K562 (cell line): ENCODE data around the gene RBKS. TPM values are rescaled to one million over a fixed set of nuclear protein-coding genes. Genes with fewer than 3 reads are reported as not detected.

Experiments used
- BRCA1 ChIP-seq, 2 experiments: fragments of 450-650 bp in 1 of 2; sonication (generic) in 1 of 2; formaldehyde crosslinking in 1 of 2; IDR thresholded peaks; 2 replicates each; pipeline versions ENCODE4 v1.5.0 to v1.6.1; 2017 to 2020; ENCODE audit warnings: mild to moderate bottlenecking in 1 of 2, missing genetic modification reagents in 1 of 2
- DACH1 ChIP-seq: fragments of 450-650 bp; IDR thresholded peaks from 2 replicates; pipeline ENCODE4 v1.6.1; 2018; ENCODE audit not compliant: partially characterized antibody
- FOXA3 ChIP-seq, 2 experiments: fragments of 450-650 bp in 1 of 2; sonication (generic) in 1 of 2; formaldehyde crosslinking; IDR thresholded peaks in 1 of 2; conservative IDR thresholded peaks in 1 of 2; 2 replicates each; pipeline versions ENCODE4 v1.4.0 to v1.8.0; 2020 to 2022; ENCODE audit warnings: mild to moderate bottlenecking in 2 of 2, missing genetic modification reagents in 1 of 2
- MTA1 ChIP-seq: fragments of 450-650 bp; IDR thresholded peaks from 2 replicates; pipeline ENCODE4 v1.6.1; 2017; ENCODE audit warnings: borderline replicate concordance
- PCBP1 ChIP-seq: fragments of 200-400 bp; formaldehyde crosslinking; IDR thresholded peaks from 2 replicates; pipeline ENCODE4 v1.6.1; 2018; ENCODE audit warnings: mild to moderate bottlenecking, low read depth, low read length; ENCODE audit not compliant: poor library complexity, severe bottlenecking
- RBBP5 ChIP-seq: fragments of 200-600 bp; sonication (generic); IDR thresholded peaks from 2 replicates; pipeline ENCODE4 v1.6.1; 2012; ENCODE audit warnings: borderline replicate concordance, mild to moderate bottlenecking, low read length, control low read depth, inconsistent platforms; ENCODE audit not compliant: insufficient read depth, poor library complexity, severe bottlenecking
- TBL1XR1 ChIP-seq, 2 experiments: IDR thresholded peaks; 2 replicates each; pipeline ENCODE4 v1.6.1; 2012; ENCODE audit warnings: improper control_type of control experiment in 2 of 2, low read length in 2 of 2, mild to moderate bottlenecking in 1 of 2
- TRIM28 ChIP-seq: fragments of 450-650 bp; IDR thresholded peaks from 2 replicates; pipeline ENCODE4 v1.6.1; 2017
- ZKSCAN1 ChIP-seq: fragments of 150-350 bp; IDR thresholded peaks from 2 replicates; pipeline ENCODE4 v1.6.1; 2016; ENCODE audit warnings: low read depth, low read length
- ZNF696 ChIP-seq: fragments of 250-450 bp; sonication (Bioruptor Pico); conservative IDR thresholded peaks from 2 replicates; pipeline ENCODE4 v1.4.0; 2020; ENCODE audit warnings: mild to moderate bottlenecking, moderate library complexity
- polyA plus RNA-seq, 8 experiments: library from polyadenylated mRNA; depleted of rRNA in 4 of 8; stranded (reverse) in 5 of 8; unstranded in 3 of 8; fragments of >200 nt; fragmentation: Nextera tagmentation in 2 of 8; fragmentation: Illumina TruSeq in 1 of 8; extraction: Ambion mirVana in 2 of 8; extraction: Trizol in 1 of 8; gene quantifications; 2 replicates each; pipeline versions ENCODE4 v1.2.1 to v1.2.3, GENCODE V29; 2011 to 2014; ENCODE audit warnings: inconsistent platforms in 1 of 8, missing spikeins in 1 of 8
- total RNA-seq, 7 experiments: library from RNA; depleted of rRNA in 6 of 7; stranded (reverse); fragments of >200 nt in 6 of 7; fragmentation: Illumina TruSeq in 2 of 7; extraction: Trizol in 2 of 7; gene quantifications; 2 replicates each; pipeline versions ENCODE4 v1.2.1 to v1.2.3, GENCODE V29; 2011 to 2021; ENCODE audit warnings: low replicate concordance in 1 of 7
- TF ChIP-seq, protein P1 (sequence below): fragments of 450-650 bp; IDR thresholded peaks from 2 replicates; pipeline ENCODE4 v1.6.1; 2018; ENCODE audit not compliant: partially characterized antibody
- TF ChIP-seq, protein P2 (sequence below): sonication (generic); formaldehyde crosslinking; IDR thresholded peaks from 2 replicates; pipeline ENCODE4 v1.8.0; 2023; ENCODE audit warnings: mild to moderate bottlenecking, missing genetic modification reagents
- TF ChIP-seq, protein P3 (sequence below), 3 experiments: fragments of 200-800 bp in 1 of 3; sonication (Bioruptor generic) in 1 of 3; sonication (generic) in 1 of 3; formaldehyde crosslinking in 1 of 3; IDR thresholded peaks; 2 replicates each; pipeline versions ENCODE4 v1.6.1 to v1.8.0; 2016 to 2022; ENCODE audit warnings: mild to moderate bottlenecking in 2 of 3, missing compliant biosample characterization in 2 of 3, missing genetic modification characterization in 2 of 3, missing genetic modification reagents in 1 of 3

Gene RBKS
- total and polyA plus RNA-seq, 9 of the 15 experiments (the other 6 are each of a cell fraction or from before 2014, with no cell fraction given) = 0.06 to 0.39 (median 0.19) TPM

DNA sequence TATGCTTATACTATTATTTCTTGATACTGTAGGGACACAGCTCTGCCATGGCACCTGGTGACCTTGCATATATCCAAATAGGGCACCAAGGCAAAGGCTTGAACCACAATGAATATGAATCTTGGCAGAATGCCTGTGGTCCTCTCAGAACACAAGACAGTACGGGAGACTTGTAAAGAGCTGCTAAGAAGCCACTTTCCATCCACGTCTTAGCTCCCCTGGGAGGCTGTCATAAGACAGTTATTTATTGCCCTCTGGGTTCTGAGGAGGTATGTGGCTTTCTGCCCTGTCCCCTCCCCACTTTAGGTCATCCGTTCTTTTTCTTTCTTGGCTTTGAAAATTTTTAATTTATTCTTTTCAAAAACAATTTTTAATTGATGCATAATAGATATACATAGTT lies 148.5 kb downstream of the RBKS start (continued):
- TF ChIP-seq, protein P1, sequence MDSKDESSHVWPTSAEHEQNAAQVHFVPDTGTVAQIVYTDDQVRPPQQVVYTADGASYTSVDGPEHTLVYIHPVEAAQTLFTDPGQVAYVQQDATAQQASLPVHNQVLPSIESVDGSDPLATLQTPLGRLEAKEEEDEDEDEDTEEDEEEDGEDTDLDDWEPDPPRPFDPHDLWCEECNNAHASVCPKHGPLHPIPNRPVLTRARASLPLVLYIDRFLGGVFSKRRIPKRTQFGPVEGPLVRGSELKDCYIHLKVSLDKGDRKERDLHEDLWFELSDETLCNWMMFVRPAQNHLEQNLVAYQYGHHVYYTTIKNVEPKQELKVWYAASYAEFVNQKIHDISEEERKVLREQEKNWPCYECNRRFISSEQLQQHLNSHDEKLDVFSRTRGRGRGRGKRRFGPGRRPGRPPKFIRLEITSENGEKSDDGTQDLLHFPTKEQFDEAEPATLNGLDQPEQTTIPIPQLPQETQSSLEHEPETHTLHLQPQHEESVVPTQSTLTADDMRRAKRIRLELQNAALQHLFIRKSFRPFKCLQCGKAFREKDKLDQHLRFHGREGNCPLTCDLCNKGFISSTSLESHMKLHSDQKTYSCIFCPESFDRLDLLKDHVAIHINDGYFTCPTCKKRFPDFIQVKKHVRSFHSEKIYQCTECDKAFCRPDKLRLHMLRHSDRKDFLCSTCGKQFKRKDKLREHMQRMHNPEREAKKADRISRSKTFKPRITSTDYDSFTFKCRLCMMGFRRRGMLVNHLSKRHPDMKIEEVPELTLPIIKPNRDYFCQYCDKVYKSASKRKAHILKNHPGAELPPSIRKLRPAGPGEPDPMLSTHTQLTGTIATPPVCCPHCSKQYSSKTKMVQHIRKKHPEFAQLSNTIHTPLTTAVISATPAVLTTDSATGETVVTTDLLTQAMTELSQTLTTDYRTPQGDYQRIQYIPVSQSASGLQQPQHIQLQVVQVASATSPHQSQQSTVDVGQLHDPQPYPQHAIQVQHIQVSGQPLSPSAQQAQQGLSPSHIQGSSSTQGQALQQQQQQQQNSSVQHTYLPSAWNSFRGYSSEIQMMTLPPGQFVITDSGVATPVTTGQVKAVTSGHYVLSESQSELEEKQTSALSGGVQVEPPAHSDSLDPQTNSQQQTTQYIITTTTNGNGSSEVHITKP = no peak
- TF ChIP-seq TRIM28 = no peak
- no peak for TF ChIP-seq FOXA3 (CRISPR knock-in tag; conservative IDR thresholded peaks at IDR 0.05 in 1 of 2, IDR thresholded peaks at IDR 0.05 in 1 of 2)
- no peak for TF ChIP-seq MTA1
- no peak for TF ChIP-seq RBBP5
- no peak for TF ChIP-seq ZNF696 (CRISPR knock-in tag)
- no peak for TF ChIP-seq ZKSCAN1
- TF ChIP-seq PCBP1 = no peak
- TF ChIP-seq, protein P2, sequence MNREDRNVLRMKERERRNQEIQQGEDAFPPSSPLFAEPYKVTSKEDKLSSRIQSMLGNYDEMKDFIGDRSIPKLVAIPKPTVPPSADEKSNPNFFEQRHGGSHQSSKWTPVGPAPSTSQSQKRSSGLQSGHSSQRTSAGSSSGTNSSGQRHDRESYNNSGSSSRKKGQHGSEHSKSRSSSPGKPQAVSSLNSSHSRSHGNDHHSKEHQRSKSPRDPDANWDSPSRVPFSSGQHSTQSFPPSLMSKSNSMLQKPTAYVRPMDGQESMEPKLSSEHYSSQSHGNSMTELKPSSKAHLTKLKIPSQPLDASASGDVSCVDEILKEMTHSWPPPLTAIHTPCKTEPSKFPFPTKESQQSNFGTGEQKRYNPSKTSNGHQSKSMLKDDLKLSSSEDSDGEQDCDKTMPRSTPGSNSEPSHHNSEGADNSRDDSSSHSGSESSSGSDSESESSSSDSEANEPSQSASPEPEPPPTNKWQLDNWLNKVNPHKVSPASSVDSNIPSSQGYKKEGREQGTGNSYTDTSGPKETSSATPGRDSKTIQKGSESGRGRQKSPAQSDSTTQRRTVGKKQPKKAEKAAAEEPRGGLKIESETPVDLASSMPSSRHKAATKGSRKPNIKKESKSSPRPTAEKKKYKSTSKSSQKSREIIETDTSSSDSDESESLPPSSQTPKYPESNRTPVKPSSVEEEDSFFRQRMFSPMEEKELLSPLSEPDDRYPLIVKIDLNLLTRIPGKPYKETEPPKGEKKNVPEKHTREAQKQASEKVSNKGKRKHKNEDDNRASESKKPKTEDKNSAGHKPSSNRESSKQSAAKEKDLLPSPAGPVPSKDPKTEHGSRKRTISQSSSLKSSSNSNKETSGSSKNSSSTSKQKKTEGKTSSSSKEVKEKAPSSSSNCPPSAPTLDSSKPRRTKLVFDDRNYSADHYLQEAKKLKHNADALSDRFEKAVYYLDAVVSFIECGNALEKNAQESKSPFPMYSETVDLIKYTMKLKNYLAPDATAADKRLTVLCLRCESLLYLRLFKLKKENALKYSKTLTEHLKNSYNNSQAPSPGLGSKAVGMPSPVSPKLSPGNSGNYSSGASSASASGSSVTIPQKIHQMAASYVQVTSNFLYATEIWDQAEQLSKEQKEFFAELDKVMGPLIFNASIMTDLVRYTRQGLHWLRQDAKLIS (CRISPR knock-in tag) = no peak
- no peak for TF ChIP-seq TBL1XR1 (IDR thresholded peaks at IDR 0.05; ENCODE audit: low read length in 2 of 2)
- no peak for TF ChIP-seq BRCA1 (IDR thresholded peaks at IDR 0.05)
- TF ChIP-seq BRCA1 (CRISPR knock-in tag; IDR thresholded peaks at IDR 0.05) = no peak
- TF ChIP-seq DACH1 = no peak
- TF ChIP-seq, protein P3, sequence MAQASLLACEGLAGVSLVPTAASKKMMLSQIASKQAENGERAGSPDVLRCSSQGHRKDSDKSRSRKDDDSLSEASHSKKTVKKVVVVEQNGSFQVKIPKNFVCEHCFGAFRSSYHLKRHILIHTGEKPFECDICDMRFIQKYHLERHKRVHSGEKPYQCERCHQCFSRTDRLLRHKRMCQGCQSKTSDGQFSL (CRISPR knock-in tag; IDR thresholded peaks at IDR 0.05) = no peak
- TF ChIP-seq, protein P3 (tag; IDR thresholded peaks at IDR 0.05) = no peak
- TF ChIP-seq, all 486 proteins: peak for 3
